ENCODE data around the gene KIF1B. TPM values are rescaled to one million over a fixed set of nuclear protein-coding genes. Genes with fewer than 3 reads are reported as not detected.

The KIF1B gene
- total RNA-seq, 4 donors from 2014 or later, result 53.0 to 78.2 (median 64.8) TPM

GRCh38 chr1:10347109-10347508 lies 136.7 kb downstream of the KIF1B start:
- no peaks in the 10 kb centered on the region for H3K4me1 ChIP-seq
- TF ChIP-seq POLR2A (IDR thresholded peaks at IDR 0.05; ENCODE audit: low read depth) (no peak), CTCF (IDR thresholded peaks at IDR 0.05) (no peak), EP300 (IDR thresholded peaks at IDR 0.05) (no peak), POLR2AphosphoS5 (IDR thresholded peaks at IDR 0.05) (no peak)
- no peaks in the 10 kb centered on the region for H3K27me3 ChIP-seq
- intact Hi-C loops (cut with DNase I), result no loop called here
- H3K9me3 ChIP-seq, result no peaks in the 10 kb centered on the region
- no peak overlapping the region for H3K4me3 ChIP-seq
- no peak for DNase-seq (ENCODE audit: extremely low spot score)
- H3K27ac ChIP-seq (replicated peaks in 1 of 4), result no peak overlapping the region
- H3K36me3 ChIP-seq, result peaks cover 23 to 99% (median 84%) of the 10 kb centered on the region in 4 donors

GRCh38 chr1:10353282-10353681 lies 142.9 kb downstream of the KIF1B start:
- no peaks in the 10 kb centered on the region for H3K4me1 ChIP-seq
- 58% methylated on average over 4 of the region's 4 CpGs for WGBS
- DNase-seq (ENCODE audit: extremely low spot score), result no peak
- peaks cover 9 to 85% (median 57%) of the 10 kb centered on the region in 4 donors for H3K36me3 ChIP-seq
- H3K9me3 ChIP-seq, result no peaks in the 10 kb centered on the region
- intact Hi-C loops (cut with DNase I), result no loop called here
- no peaks in the 10 kb centered on the region for H3K27me3 ChIP-seq
- no peak overlapping the region for H3K27ac ChIP-seq (replicated peaks in 1 of 4)
- H3K4me3 ChIP-seq, result no peak overlapping the region
- no peak for TF ChIP-seq CTCF (IDR thresholded peaks at IDR 0.05)
- TF ChIP-seq EP300 (IDR thresholded peaks at IDR 0.05), result no peak
- no peak for TF ChIP-seq POLR2A (IDR thresholded peaks at IDR 0.05; ENCODE audit: low read depth)
- no peak for TF ChIP-seq POLR2AphosphoS5 (IDR thresholded peaks at IDR 0.05)

- DNase-seq (ENCODE audit: extremely low spot score), result no peak
- intact Hi-C loops (cut with DNase I), result no loop called here
- Histone ChIP-seq H3K4me3 (no peak overlapping the region), H3K4me1 (no peaks in the 10 kb centered on the region), H3K27me3 (no peaks in the 10 kb centered on the region), H3K36me3 (peaks cover 7 to 81% (median 53%) of the 10 kb centered on the region in 4 donors), H3K9me3 (no peaks in the 10 kb centered on the region), H3K27ac (replicated peaks in 1 of 4) (no peak overlapping the region)
- 43% methylated on average over 2 of the region's 2 CpGs for WGBS
- TF ChIP-seq EP300 (IDR thresholded peaks at IDR 0.05) (no peak), POLR2AphosphoS5 (IDR thresholded peaks at IDR 0.05) (no peak), POLR2A (IDR thresholded peaks at IDR 0.05; ENCODE audit: low read depth) (no peak), CTCF (IDR thresholded peaks at IDR 0.05) (no peak)
Measured at GRCh38 chr1:10353693-10354092, 143.3 kb downstream of the KIF1B start.

GRCh38 chr1:10360045-10360444 lies 149.7 kb downstream of the KIF1B start:
- DNase-seq (ENCODE audit: extremely low spot score), result no peak
- H3K9me3 ChIP-seq, result no peaks in the 10 kb centered on the region
- intact Hi-C loops (cut with DNase I), result no loop called here
- 92% methylated on average over 1 of the region's 1 CpG for WGBS
- peaks cover 0 to 14% (median 8%) of the 10 kb centered on the region in 4 donors for H3K4me1 ChIP-seq
- H3K36me3 ChIP-seq, result peaks cover 24 to 62% (median 32%) of the 10 kb centered on the region in 4 donors
- no peak overlapping the region for H3K4me3 ChIP-seq
- no peak overlapping the region for H3K27ac ChIP-seq (replicated peaks in 1 of 4)
- no peak for TF ChIP-seq POLR2AphosphoS5 (IDR thresholded peaks at IDR 0.05)
- no peaks in the 10 kb centered on the region for H3K27me3 ChIP-seq

GRCh38 chr1:10361515-10361914 lies 151.1 kb downstream of the KIF1B start:
- DNase-seq (ENCODE audit: extremely low spot score), result no peak
- Histone ChIP-seq H3K36me3 (peaks cover 35 to 62% (median 44%) of the 10 kb centered on the region in 4 donors), H3K27me3 (no peaks in the 10 kb centered on the region), H3K4me3 (no peak overlapping the region), H3K27ac (replicated peaks in 1 of 4) (no peak overlapping the region), H3K4me1 (peaks cover 0 to 14% (median 8%) of the 10 kb centered on the region in 4 donors), H3K9me3 (no peaks in the 10 kb centered on the region)
- intact Hi-C loops (cut with DNase I), result no loop called here
- no peak for TF ChIP-seq POLR2A (IDR thresholded peaks at IDR 0.05; ENCODE audit: low read depth)
- no peak for TF ChIP-seq CTCF (IDR thresholded peaks at IDR 0.05)
- TF ChIP-seq POLR2AphosphoS5 (IDR thresholded peaks at IDR 0.05), result no peak
- no peak for TF ChIP-seq EP300 (IDR thresholded peaks at IDR 0.05)
- WGBS, result 91% methylated on average over 10 of the region's 10 CpGs
